Thyroid gland (tissue), 4 donors: Measurements from ENCODE around the gene OGFR.
"Not testable (repeated sequence)": the region's sequence is repeated elsewhere in the genome, so short reads cannot be mapped to it uniquely, and the experiment has no call there.

Experiments
- POLR2A ChIP-seq, 2 donors: fragments of 450-650 bp; IDR thresholded peaks; one replicate each; pipeline ENCODE4 v1.6.1; 2017; ENCODE audit warnings: antibody characterized with exemption in 2 of 2, mild to moderate bottlenecking in 2 of 2, moderate library complexity in 1 of 2
- TF ChIP-seq, protein P1 (sequence below), 6 experiments: fragments of 200-600 bp in 3 of 6; fragments of 450-650 bp in 3 of 6; sonication (generic) in 3 of 6; IDR thresholded peaks; one replicate each; pipeline ENCODE4 v1.5.1; 2016 to 2019; ENCODE audit warnings: antibody characterized with exemption in 6 of 6, mild to moderate bottlenecking in 2 of 6, inconsistent platforms in 1 of 6, moderate library complexity in 1 of 6

DNA sequence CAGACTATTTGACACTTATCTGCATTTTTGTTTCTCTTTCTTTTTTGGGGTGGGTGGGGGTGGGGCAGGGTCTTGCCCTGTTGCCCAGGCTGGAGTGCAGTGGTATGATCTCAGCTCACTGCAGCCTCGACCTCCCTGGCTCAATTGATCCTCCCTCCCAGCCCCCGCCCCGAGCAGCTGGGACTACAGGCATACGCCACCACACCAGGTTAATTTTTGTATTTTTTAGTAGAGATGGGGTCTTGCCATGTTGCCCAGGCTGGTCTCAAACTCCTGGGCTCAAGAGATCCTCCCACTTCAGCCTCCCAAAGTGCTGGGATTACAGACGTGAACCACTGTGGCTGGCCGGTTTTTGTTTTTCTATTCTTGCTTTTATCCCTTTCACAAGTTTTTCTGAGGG is 48.7 kb downstream of the OGFR start:
- TF ChIP-seq, protein P1, sequence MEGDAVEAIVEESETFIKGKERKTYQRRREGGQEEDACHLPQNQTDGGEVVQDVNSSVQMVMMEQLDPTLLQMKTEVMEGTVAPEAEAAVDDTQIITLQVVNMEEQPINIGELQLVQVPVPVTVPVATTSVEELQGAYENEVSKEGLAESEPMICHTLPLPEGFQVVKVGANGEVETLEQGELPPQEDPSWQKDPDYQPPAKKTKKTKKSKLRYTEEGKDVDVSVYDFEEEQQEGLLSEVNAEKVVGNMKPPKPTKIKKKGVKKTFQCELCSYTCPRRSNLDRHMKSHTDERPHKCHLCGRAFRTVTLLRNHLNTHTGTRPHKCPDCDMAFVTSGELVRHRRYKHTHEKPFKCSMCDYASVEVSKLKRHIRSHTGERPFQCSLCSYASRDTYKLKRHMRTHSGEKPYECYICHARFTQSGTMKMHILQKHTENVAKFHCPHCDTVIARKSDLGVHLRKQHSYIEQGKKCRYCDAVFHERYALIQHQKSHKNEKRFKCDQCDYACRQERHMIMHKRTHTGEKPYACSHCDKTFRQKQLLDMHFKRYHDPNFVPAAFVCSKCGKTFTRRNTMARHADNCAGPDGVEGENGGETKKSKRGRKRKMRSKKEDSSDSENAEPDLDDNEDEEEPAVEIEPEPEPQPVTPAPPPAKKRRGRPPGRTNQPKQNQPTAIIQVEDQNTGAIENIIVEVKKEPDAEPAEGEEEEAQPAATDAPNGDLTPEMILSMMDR (IDR thresholded peaks at IDR 0.05) = not testable (repeated sequence)
- TF ChIP-seq POLR2A (IDR thresholded peaks at IDR 0.05) = not testable (repeated sequence)
